H1 (cell line): ENCODE measurements around the gene FOXL1. TPM values are rescaled to one million over a fixed set of nuclear protein-coding genes. Genes with fewer than 3 reads are reported as not detected.

Experiments used
- CTCF ChIA-PET: fragments of 300-600 bp; sonication (Branson Sonifier 250); formaldehyde crosslinking; loops from one replicate; lab custom pipeline; 2021; ENCODE audit not compliant: partially characterized antibody; lab: Charles Lee
- POLR2A ChIA-PET: fragments of 300-600 bp; sonication (Branson Sonifier 250); formaldehyde crosslinking; loops from one replicate; lab custom pipeline; 2021; ENCODE audit warnings: inconsistent platforms; ENCODE audit not compliant: partially characterized antibody; lab: Charles Lee
- DNase-seq, 2 experiments: peaks; one replicate each; pipeline versions ENCODE4 v3.0.0 to v3.0.0-alpha.2; 2010 to 2022; ENCODE audit warnings: low spot score in 2 of 2, low read depth in 1 of 2, mixed read lengths in 1 of 2
- FAIRE-seq: peaks from 2 replicates; lab custom pipeline; 2011; peaks lifted over from hg19 to GRCh38; lab: Jason Lieb, UNC
- H2AFZ ChIP-seq: 2 replicates; pipeline ENCODE4 v1.8.1; 2012; ENCODE audit warnings: low read length, inconsistent platforms
- H2AK5ac ChIP-seq: 2 replicates; pipeline ENCODE4 v1.6.1; 2013; ENCODE audit warnings: low read depth, low read length
- H2BK120ac ChIP-seq: replicated peaks from 2 replicates; pipeline ENCODE3; 2013; ENCODE audit warnings: low read depth, low read length, inconsistent platforms
- H2BK12ac ChIP-seq: 2 replicates; pipeline ENCODE4 v1.6.1; 2013; ENCODE audit warnings: low read depth, low read length
- H2BK15ac ChIP-seq: 2 replicates; pipeline ENCODE4 v1.6.1; 2013; ENCODE audit warnings: low read length
- H2BK20ac ChIP-seq: 2 replicates; pipeline ENCODE4 v1.6.1; 2013; ENCODE audit warnings: low read length
- H2BK5ac ChIP-seq: 2 replicates; pipeline ENCODE4 v1.6.1; 2013; ENCODE audit warnings: low read depth, low read length
- H3K14ac ChIP-seq: 2 replicates; pipeline ENCODE4 v1.6.1; 2013; ENCODE audit warnings: inconsistent platforms; ENCODE audit not compliant: insufficient read length
- H3K18ac ChIP-seq: 2 replicates; pipeline ENCODE4 v1.6.1; 2013; ENCODE audit warnings: low read length; ENCODE audit errors: extremely low read depth
- H3K23ac ChIP-seq: 2 replicates; pipeline ENCODE4 v1.6.1; 2013; ENCODE audit warnings: inconsistent platforms; ENCODE audit not compliant: insufficient read length
- H3K23me2 ChIP-seq: 2 replicates; pipeline ENCODE4 v1.6.1; 2013; ENCODE audit warnings: low read depth, low read length
- H3K27ac ChIP-seq: 2 replicates; pipeline ENCODE4 v1.6.1; 2011; ENCODE audit warnings: low read depth, low read length, inconsistent platforms
- H3K27me3 ChIP-seq, 4 experiments: replicated peaks in 1 of 4; 1 replicate in 1 of 4; 2 replicates in 3 of 4; pipeline versions ENCODE4 v1.6.1 to v1.8.1; 2011 to 2013; ENCODE audit warnings: low read length in 3 of 4, mild to moderate bottlenecking in 3 of 4, inconsistent platforms in 2 of 4, mixed read lengths in 2 of 4, moderate library complexity in 1 of 4; ENCODE audit not compliant: control insufficient read depth in 3 of 4, insufficient read depth in 3 of 4; ENCODE audit errors: extremely low read depth in 1 of 4
- H3K36me3 ChIP-seq, 4 experiments: 2 replicates each; pipeline versions ENCODE4 v1.6.1 to v1.8.1; 2011 to 2013; ENCODE audit warnings: mild to moderate bottlenecking in 4 of 4, low read length in 3 of 4, moderate library complexity in 2 of 4, control low read depth in 1 of 4, inconsistent platforms in 1 of 4; ENCODE audit not compliant: insufficient read depth in 4 of 4, control insufficient read depth in 2 of 4
- H3K4ac ChIP-seq: replicated peaks from 2 replicates; pipeline ENCODE3; 2013; ENCODE audit warnings: low read length, low read depth, mixed read lengths, inconsistent platforms; ENCODE audit not compliant: insufficient read length
- H3K4me1 ChIP-seq, 4 experiments: replicated peaks in 1 of 4; 1 replicate in 1 of 4; 2 replicates in 3 of 4; pipeline versions ENCODE4 v1.6.1 to v1.8.1; 2011 to 2013; ENCODE audit warnings: low read length in 3 of 4, inconsistent platforms in 2 of 4, mixed read lengths in 1 of 4; ENCODE audit not compliant: insufficient read depth in 4 of 4, control insufficient read depth in 3 of 4
- H3K4me2 ChIP-seq, 2 experiments: 2 replicates each; pipeline versions ENCODE4 v1.6.1 to v1.8.1; 2011 to 2013; ENCODE audit warnings: low read depth in 2 of 2, low read length in 2 of 2, control low read depth in 1 of 2, inconsistent platforms in 1 of 2, mild to moderate bottlenecking in 1 of 2; ENCODE audit not compliant: insufficient read depth in 1 of 2
- H3K4me3 ChIP-seq, 4 experiments: fragments of 200-600, 300-600 bp in 1 of 4; sonication (generic), shearing (Covaris generic), sonication (Bioruptor Twin) in 1 of 4; 2 replicates each; pipeline versions ENCODE4 v1.5.1 to v1.8.1; 2011 to 2016; ENCODE audit warnings: low read length in 4 of 4, low read depth in 3 of 4, control low read depth in 2 of 4, inconsistent platforms in 2 of 4, mild to moderate bottlenecking in 2 of 4, mixed read lengths in 1 of 4, moderate library complexity in 1 of 4; ENCODE audit not compliant: insufficient read depth in 2 of 4; ENCODE audit errors: extremely low read depth in 1 of 4
- H3K56ac ChIP-seq: replicated peaks from 2 replicates; pipeline ENCODE3; 2013; ENCODE audit warnings: low read depth, mild to moderate bottlenecking, mixed read lengths, low read length, inconsistent platforms; ENCODE audit not compliant: insufficient read length
- H3K79me1 ChIP-seq: 2 replicates; pipeline ENCODE4 v1.6.1; 2013; ENCODE audit warnings: low read depth, low read length, control low read depth
- H3K79me2 ChIP-seq, 2 experiments: 2 replicates each; pipeline versions ENCODE4 v1.6.1 to v1.8.1; 2012 to 2013; ENCODE audit warnings: low read length in 2 of 2, mild to moderate bottlenecking in 2 of 2, inconsistent platforms in 1 of 2; ENCODE audit not compliant: insufficient read depth in 2 of 2, control insufficient read depth in 1 of 2
- H3K9ac ChIP-seq, 4 experiments: replicated peaks in 1 of 4; 1 replicate in 1 of 4; 2 replicates in 3 of 4; pipeline versions ENCODE4 v1.6.1 to v1.8.1; 2011 to 2013; ENCODE audit warnings: low read depth in 3 of 4, low read length in 3 of 4, control low read depth in 2 of 4, mild to moderate bottlenecking in 2 of 4, moderate library complexity in 2 of 4, inconsistent platforms in 1 of 4; ENCODE audit errors: extremely low read depth in 1 of 4
- H3K9me3 ChIP-seq, 2 experiments: 2 replicates each; pipeline versions ENCODE4 v1.6.1 to v1.8.1; 2012 to 2013; ENCODE audit warnings: mild to moderate bottlenecking in 2 of 2, moderate library complexity in 2 of 2, control low read depth in 1 of 2, inconsistent platforms in 1 of 2, low read depth in 1 of 2, low read length in 1 of 2, mixed read lengths in 1 of 2; ENCODE audit not compliant: insufficient read depth in 2 of 2
- H4K20me1 ChIP-seq, 2 experiments: replicated peaks in 1 of 2; 2 replicates each; pipeline versions ENCODE3 to v1.8.1; 2011 to 2013; ENCODE audit warnings: inconsistent platforms in 2 of 2, low read length in 2 of 2, mild to moderate bottlenecking in 1 of 2; ENCODE audit not compliant: insufficient read depth in 2 of 2, control insufficient read depth in 1 of 2
- H4K5ac ChIP-seq: 2 replicates; pipeline ENCODE4 v1.6.1; 2013; ENCODE audit warnings: low read length, low read depth, mixed read lengths, inconsistent platforms; ENCODE audit not compliant: insufficient read length
- H4K8ac ChIP-seq: 2 replicates; pipeline ENCODE4 v1.8.0; 2013; ENCODE audit warnings: mild to moderate bottlenecking, moderate library complexity, low read length, inconsistent platforms; ENCODE audit not compliant: insufficient read depth; ENCODE audit errors: extremely low read depth
- H4K91ac ChIP-seq: replicated peaks from 2 replicates; pipeline ENCODE3; 2013; ENCODE audit warnings: low read length, mixed read lengths, inconsistent platforms; ENCODE audit not compliant: insufficient read length
- ASH2L ChIP-seq: fragments of 200-600, 300-600 bp; sonication (generic); IDR thresholded peaks from one replicate; pipeline ENCODE4 v1.7.1; 2017; ENCODE audit warnings: low read length
- BCL11A ChIP-seq, 2 experiments: IDR thresholded peaks; one replicate each; pipeline ENCODE4 v1.6.1; 2011; ENCODE audit warnings: low read depth in 2 of 2, low read length in 2 of 2, mild to moderate bottlenecking in 2 of 2
- CHD2 ChIP-seq: IDR thresholded peaks from 2 replicates; pipeline ENCODE4 v1.6.1; 2012; ENCODE audit warnings: low read length, improper control_type of control experiment
- GTF2F1 ChIP-seq: IDR thresholded peaks from 2 replicates; pipeline ENCODE4 v1.6.1; 2012; ENCODE audit warnings: low read depth, low read length, improper control_type of control experiment, borderline replicate concordance
- KDM1A ChIP-seq: fragments of 200-600, 300-600 bp; sonication (generic); IDR thresholded peaks from 2 replicates; pipeline ENCODE4 v1.7.1; 2016; ENCODE audit warnings: mild to moderate bottlenecking, low read length, borderline replicate concordance
- MAFK ChIP-seq: IDR thresholded peaks from 2 replicates; pipeline ENCODE4 v1.6.1; 2012; ENCODE audit warnings: low read depth, mild to moderate bottlenecking, improper control_type of control experiment, low read length
- RXRA ChIP-seq: IDR thresholded peaks from 2 replicates; pipeline ENCODE4 v1.6.1; 2011; ENCODE audit warnings: low read depth, mild to moderate bottlenecking, low read length, moderate library complexity; ENCODE audit not compliant: insufficient read depth
- SIN3A ChIP-seq, 2 experiments: IDR thresholded peaks in 1 of 2; conservative IDR thresholded peaks in 1 of 2; 2 replicates each; pipeline ENCODE4 v1.6.1; 2011 to 2012; ENCODE audit warnings: low read length in 2 of 2, improper control_type of control experiment in 1 of 2, low read depth in 1 of 2, mild to moderate bottlenecking in 1 of 2
- SP4 ChIP-seq: IDR thresholded peaks from 2 replicates; pipeline ENCODE4 v1.6.1; 2012; ENCODE audit warnings: low read length, inconsistent platforms
- TAF1 ChIP-seq: IDR thresholded peaks from 2 replicates; pipeline ENCODE4 v1.6.1; 2011; ENCODE audit warnings: mild to moderate bottlenecking, low read depth, low read length
- TCF12 ChIP-seq: IDR thresholded peaks from 2 replicates; pipeline ENCODE4 v1.6.1; 2011; ENCODE audit warnings: low read depth, mild to moderate bottlenecking, low read length
- WGBS, 2 experiments: shearing (Covaris generic) in 1 of 2; methylation state at CpG; one replicate each; pipeline versions ENCODE4 v1.1.6 to v1.1.7; 2013 to 2015; ENCODE audit warnings: low lambda C conversion rate in 2 of 2, mixed read lengths in 2 of 2, inconsistent platforms in 1 of 2, low coverage in 1 of 2, missing lambda C conversion rate in 1 of 2; ENCODE audit not compliant: insufficient replicate concordance in 2 of 2, insufficient coverage in 1 of 2, insufficient read length in 1 of 2; ENCODE audit errors: extremely low coverage in 1 of 2, missing lambda C conversion rate in 1 of 2; 5-methylcytosine and 5-hydroxymethylcytosine counted together
- polyA plus RNA-seq, 7 experiments: library from polyadenylated mRNA; depleted of rRNA in 3 of 7; stranded (reverse) in 5 of 7; unstranded in 2 of 7; fragments of >200 nt in 5 of 7; fragments of 200-250 nt in 2 of 7; gene quantifications; 1 replicate in 5 of 7; 2 replicates in 1 of 7; 4 replicates in 1 of 7; pipeline versions ENCODE4 v1.2.1 to v1.2.3, GENCODE V29; 2011 to 2013; ENCODE audit warnings: missing spikeins in 2 of 7, mixed read lengths in 2 of 7
- total RNA-seq: library from RNA; stranded (reverse); fragmentation: NEBNext Ultra II Directional; extraction: Animal tissue kit (Norgen Biotek cat#: 25700); gene quantifications from 2 replicates; pipeline ENCODE4 v1.2.1, GENCODE V29; 2021
- TF ChIP-seq, protein P1 (sequence below), 3 experiments: IDR thresholded peaks; 1 replicate in 2 of 3; 2 replicates in 1 of 3; pipeline versions ENCODE4 v1.5.1 to v1.6.1; 2011; ENCODE audit warnings: low read length in 3 of 3, mild to moderate bottlenecking in 3 of 3, inconsistent platforms in 2 of 3, low read depth in 1 of 3, moderate library complexity in 1 of 3; ENCODE audit not compliant: insufficient read depth in 1 of 3; ENCODE audit errors: control extremely low read depth in 1 of 3

The FOXL1 gene
- total and polyA plus RNA-seq, 2 of the 8 experiments (the other 6 are each of a cell fraction or from before 2014, with no cell fraction given): 0.03 TPM; not detected in 1

DNA sequence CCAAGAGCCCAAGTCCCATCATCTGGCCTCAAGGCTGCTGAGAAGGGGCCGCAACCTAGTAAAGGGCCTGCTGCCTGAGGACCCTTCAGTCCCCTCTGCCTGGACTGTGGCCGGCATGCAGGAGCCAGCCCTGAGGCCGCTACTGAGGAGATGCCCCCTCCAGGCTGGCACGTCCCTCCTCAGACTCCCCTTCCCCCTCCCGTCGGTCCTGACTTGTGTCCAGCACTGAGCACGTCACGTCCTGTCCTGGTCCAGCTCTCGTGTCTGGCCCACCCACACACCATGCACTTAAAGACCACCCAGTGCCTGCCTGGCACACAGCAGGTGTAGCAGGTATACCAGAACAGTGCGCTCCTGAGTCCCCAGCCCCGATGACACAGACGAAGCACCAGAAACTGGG lies 32.9 kb upstream of the FOXL1 start:
- no peak overlapping the region for H2BK15ac ChIP-seq
- no peak overlapping the region for H2BK120ac ChIP-seq
- H2AK5ac ChIP-seq: no peak overlapping the region
- ChIA-PET CTCF (interaction anchor here (0.6 to 2.7 kb wide), 4 partner anchors 16 to 875 kb away, joined by 3 to 6 read pairs (median 4); no protein-coding TSS in a partner anchor), POLR2A (no interaction called here)
- no peaks in the 10 kb centered on the region for H3K9me3 ChIP-seq
- H3K4me3 ChIP-seq: no peak overlapping the region
- no peak overlapping the region for H3K56ac ChIP-seq
- TF ChIP-seq CHD2 (no peak), KDM1A (no peak), SP4 (no peak), SIN3A (conservative IDR thresholded peaks at IDR 0.05 in 1 of 2, IDR thresholded peaks at IDR 0.05 in 1 of 2; ENCODE audit: low read depth in 1 of 2, low read length in 2 of 2) (no peak), BCL11A (IDR thresholded peaks at IDR 0.05; ENCODE audit: low read depth in 2 of 2, low read length in 2 of 2) (no peak), MAFK (no peak), RXRA (no peak), ASH2L (no peak), GTF2F1 (no peak), TCF12 (no peak), TAF1 (no peak)
- TF ChIP-seq, protein P1, sequence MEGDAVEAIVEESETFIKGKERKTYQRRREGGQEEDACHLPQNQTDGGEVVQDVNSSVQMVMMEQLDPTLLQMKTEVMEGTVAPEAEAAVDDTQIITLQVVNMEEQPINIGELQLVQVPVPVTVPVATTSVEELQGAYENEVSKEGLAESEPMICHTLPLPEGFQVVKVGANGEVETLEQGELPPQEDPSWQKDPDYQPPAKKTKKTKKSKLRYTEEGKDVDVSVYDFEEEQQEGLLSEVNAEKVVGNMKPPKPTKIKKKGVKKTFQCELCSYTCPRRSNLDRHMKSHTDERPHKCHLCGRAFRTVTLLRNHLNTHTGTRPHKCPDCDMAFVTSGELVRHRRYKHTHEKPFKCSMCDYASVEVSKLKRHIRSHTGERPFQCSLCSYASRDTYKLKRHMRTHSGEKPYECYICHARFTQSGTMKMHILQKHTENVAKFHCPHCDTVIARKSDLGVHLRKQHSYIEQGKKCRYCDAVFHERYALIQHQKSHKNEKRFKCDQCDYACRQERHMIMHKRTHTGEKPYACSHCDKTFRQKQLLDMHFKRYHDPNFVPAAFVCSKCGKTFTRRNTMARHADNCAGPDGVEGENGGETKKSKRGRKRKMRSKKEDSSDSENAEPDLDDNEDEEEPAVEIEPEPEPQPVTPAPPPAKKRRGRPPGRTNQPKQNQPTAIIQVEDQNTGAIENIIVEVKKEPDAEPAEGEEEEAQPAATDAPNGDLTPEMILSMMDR (IDR thresholded peaks at IDR 0.05; ENCODE audit: control extremely low read depth in 1 of 3, insufficient read depth in 1 of 3, low read depth in 1 of 3, low read length in 3 of 3): no peak
- no peak overlapping the region for H3K23ac ChIP-seq
- no peak overlapping the region for H3K4me2 ChIP-seq
- no peaks in the 10 kb centered on the region for H3K4me1 ChIP-seq
- peaks cover 0 to 12% (median 1%) of the 10 kb centered on the region in 4 experiments; a peak in 5 of 8 replicates for H3K36me3 ChIP-seq
- H3K79me2 ChIP-seq: no peaks in the 10 kb centered on the region
- no peak overlapping the region for H3K14ac ChIP-seq
- H3K27me3 ChIP-seq: no peaks in the 10 kb centered on the region
- H3K23me2 ChIP-seq: no peaks in the 10 kb centered on the region
- H2BK5ac ChIP-seq: no peak overlapping the region
- H4K20me1 ChIP-seq: peaks cover 0 to 1% of the 10 kb centered on the region in 2 experiments
- H4K91ac ChIP-seq: no peak overlapping the region
- no peak for FAIRE-seq
- no peak overlapping the region for H3K9ac ChIP-seq
- H2BK20ac ChIP-seq: no peak overlapping the region
- H3K79me1 ChIP-seq: no peaks in the 10 kb centered on the region; the same call in 1 of the 2 replicates
- WGBS, 2 experiments: 84% methylated on average over 12 of the region's 12 CpGs; no CpG with 5 or more reads in 1 of the 2 experiments
- H3K18ac ChIP-seq: no peak overlapping the region
- no peak for DNase-seq
- H2AFZ ChIP-seq: no peak overlapping the region
- no peak overlapping the region for H3K4ac ChIP-seq
- H2BK12ac ChIP-seq: no peak overlapping the region
- H4K8ac ChIP-seq: no peak overlapping the region
- H4K5ac ChIP-seq: no peak overlapping the region
- no peak overlapping the region for H3K27ac ChIP-seq
